ENCODE results near the gene C1orf210. TPM values are rescaled to one million over a fixed set of nuclear protein-coding genes. Genes with fewer than 3 reads are reported as not detected.

C1orf210 gene
- total RNA-seq, 1 experiment from 2014 or later: 7.6 TPM

GRCh38 chr1:43308635-43309404 lies 23.4 kb upstream of the C1orf210 start:
- Histone ChIP-seq H3K4me3 (replicated peaks in 1 of 2; ENCODE audit: low read depth in 1 of 2, low read length in 2 of 2) (no peak overlapping the region), H3K36me3 (ENCODE audit: control insufficient read depth in 1 of 2, insufficient read depth in 2 of 2, low read length in 2 of 2) (no peaks in the 10 kb centered on the region), H2AFZ (ENCODE audit: low read depth, low read length, poor library complexity, severe bottlenecking) (no peak overlapping the region), H3K9me2 (ENCODE audit: insufficient read depth) (no peaks in the 10 kb centered on the region), H3K79me2 (ENCODE audit: insufficient read depth, low read length) (no peaks in the 10 kb centered on the region), H3K27ac (ENCODE audit: low read depth, low read length) (no peak overlapping the region), H3K4me1 (ENCODE audit: control insufficient read depth in 1 of 2, insufficient read depth in 2 of 2, low read length in 2 of 2) (no peaks in the 10 kb centered on the region; a peak in 1 of 4 replicates), H3K9ac (ENCODE audit: low read length) (no peak overlapping the region), H3K27me3 (ENCODE audit: insufficient read depth, low read length) (no peaks in the 10 kb centered on the region), H4K20me1 (ENCODE audit: insufficient read depth) (no peaks in the 10 kb centered on the region), H3K9me3 (ENCODE audit: control insufficient read depth in 1 of 2, insufficient read depth in 1 of 2, low read depth in 1 of 2, low read length in 2 of 2) (no peaks in the 10 kb centered on the region), H3K4me2 (ENCODE audit: low read length) (no peak overlapping the region)
- no TSS peak for BruUV-seq (replicated peaks)
- CTCF ChIA-PET: no interaction called here
- DNase-seq (ENCODE audit: low read depth, low spot score) (no peak), ATAC-seq (no peak)
- POLR2A ChIA-PET: no interaction called here
- RAD21 ChIA-PET (ENCODE audit: low non-redundant PET in 1 of 2, low total read pairs in 2 of 2, uncharacterized antibody in 2 of 2, unreplicated experiment in 2 of 2): no interaction called here
- TF ChIP-seq MAX (IDR thresholded peaks at IDR 0.05): no peak
- no peak for TF ChIP-seq POLR2A (IDR thresholded peaks at IDR 0.05; ENCODE audit: borderline replicate concordance, extremely low read depth, insufficient read depth, insufficient read length)
- TF ChIP-seq POLR2AphosphoS5 (IDR thresholded peaks at IDR 0.05; ENCODE audit: low read depth, low read length): no peak
- intact Hi-C loops (cut with micrococcal nuclease): no loop called here

DNA sequence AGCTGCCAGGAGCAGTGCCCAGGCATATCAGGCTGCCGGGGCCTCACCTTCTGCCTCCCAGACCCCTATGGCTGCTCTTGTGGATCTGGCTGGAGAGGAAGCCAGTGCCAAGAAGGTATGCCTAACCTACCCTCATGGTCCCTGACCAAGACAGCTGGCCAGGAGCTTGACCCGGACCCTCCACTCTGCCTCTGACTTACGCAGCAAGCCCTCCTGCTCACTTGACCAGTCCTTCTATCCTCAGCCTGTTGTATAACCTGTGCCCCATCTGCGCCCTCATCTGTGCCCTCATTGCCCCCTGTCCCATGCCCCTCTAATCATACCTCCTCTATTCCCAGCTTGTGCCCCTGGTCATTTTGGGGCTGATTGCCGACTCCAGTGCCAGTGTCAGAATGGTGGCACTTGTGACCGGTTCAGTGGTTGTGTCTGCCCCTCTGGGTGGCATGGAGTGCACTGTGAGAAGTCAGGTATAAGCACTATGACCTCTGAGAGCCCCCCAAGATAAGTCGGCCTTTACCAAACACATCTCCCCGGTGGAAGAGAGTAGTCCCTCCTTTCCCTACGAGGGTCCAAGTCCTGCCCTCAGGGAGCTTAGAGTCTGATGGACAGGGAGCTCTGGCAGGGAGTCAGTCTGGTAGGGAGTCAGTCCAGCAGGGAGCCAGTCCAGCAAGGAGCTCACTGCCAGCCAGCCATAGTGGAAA lies 22.2 kb upstream of the C1orf210 start:
- Histone ChIP-seq H3K9ac (ENCODE audit: low read length) (no peak overlapping the region), H3K27me3 (ENCODE audit: insufficient read depth, low read length) (no peaks in the 10 kb centered on the region)
- BruUV-seq (replicated peaks): no TSS peak

More for the DNA sequence above, 22.2 kb upstream of the C1orf210 start:
- Histone ChIP-seq H3K27ac (ENCODE audit: low read depth, low read length) (no peak overlapping the region), H3K9me2 (ENCODE audit: insufficient read depth) (no peaks in the 10 kb centered on the region), H2AFZ (ENCODE audit: low read depth, low read length, poor library complexity, severe bottlenecking) (no peak overlapping the region), H4K20me1 (ENCODE audit: insufficient read depth) (no peaks in the 10 kb centered on the region), H3K4me3 (replicated peaks in 1 of 2; ENCODE audit: low read depth in 1 of 2, low read length in 2 of 2) (no peak overlapping the region), H3K9me3 (ENCODE audit: control insufficient read depth in 1 of 2, insufficient read depth in 1 of 2, low read depth in 1 of 2, low read length in 2 of 2) (no peaks in the 10 kb centered on the region), H3K4me1 (ENCODE audit: control insufficient read depth in 1 of 2, insufficient read depth in 2 of 2, low read length in 2 of 2) (peaks cover 0 to 7% of the 10 kb centered on the region in 2 experiments; a peak in 1 of 4 replicates), H3K79me2 (ENCODE audit: insufficient read depth, low read length) (no peaks in the 10 kb centered on the region), H3K36me3 (ENCODE audit: control insufficient read depth in 1 of 2, insufficient read depth in 2 of 2, low read length in 2 of 2) (no peaks in the 10 kb centered on the region), H3K4me2 (ENCODE audit: low read length) (no peak overlapping the region)
- ChIA-PET POLR2A (no interaction called here), CTCF (no interaction called here), RAD21 (ENCODE audit: low non-redundant PET in 1 of 2, low total read pairs in 2 of 2, uncharacterized antibody in 2 of 2, unreplicated experiment in 2 of 2) (no interaction called here)
- no peak for ATAC-seq
- intact Hi-C loops (cut with micrococcal nuclease): no loop called here
- DNase-seq (ENCODE audit: low read depth, low spot score): no peak
- TF ChIP-seq YY1 (IDR thresholded peaks at IDR 0.05; ENCODE audit: extremely low read depth, insufficient replicate concordance, low read depth, low read length) (no peak), EZH2 (IDR thresholded peaks at IDR 0.05) (no peak), ELF1 (IDR thresholded peaks at IDR 0.05; ENCODE audit: borderline replicate concordance, low read depth) (no peak), CTCF (IDR thresholded peaks at IDR 0.05 in 2 of 3, conservative IDR thresholded peaks at IDR 0.05 in 1 of 3; ENCODE audit: borderline replicate concordance in 1 of 3, insufficient read depth in 1 of 3, low read depth in 2 of 3, low read length in 2 of 3) (no peak), EGR1 (IDR thresholded peaks at IDR 0.05; ENCODE audit: low read depth) (no peak), JUND (IDR thresholded peaks at IDR 0.05) (no peak), MAX (IDR thresholded peaks at IDR 0.05) (no peak), ATF3 (IDR thresholded peaks at IDR 0.05) (no peak)
